Effector memory CD4-positive, alpha-beta T cell (primary cell): ENCODE measurements around the gene KLHL21.
A peak's percentile ranks its signal among the peaks of the same experiment; 100 is the strongest.
"Not testable (repeated sequence)": the region's sequence is repeated elsewhere in the genome, so short reads cannot be mapped to it uniquely, and the experiment has no call there.

ENCODE experiments used
- DNase-seq, 3 donors: peaks; one replicate each; pipeline ENCODE4 v3.0.0-alpha.2; 2020
- H3K27ac ChIP-seq: 2 replicates; pipeline ENCODE4 v1.7.0; 2013; ENCODE audit warnings: mild to moderate bottlenecking, low read length, moderate library complexity; ENCODE audit not compliant: insufficient read depth, poor library complexity, severe bottlenecking
- H3K27me3 ChIP-seq: replicated peaks from 2 replicates; pipeline ENCODE4 v1.7.0; 2013; ENCODE audit warnings: mild to moderate bottlenecking, low read length; ENCODE audit not compliant: insufficient read depth, control insufficient read depth, poor library complexity, severe bottlenecking
- H3K36me3 ChIP-seq: 2 replicates; pipeline ENCODE4 v1.7.0; 2013; ENCODE audit warnings: mild to moderate bottlenecking, low read length, moderate library complexity; ENCODE audit not compliant: control insufficient read depth, insufficient read depth
- H3K4me1 ChIP-seq: 2 replicates; pipeline ENCODE4 v1.7.0; 2013; ENCODE audit warnings: low read length, mild to moderate bottlenecking; ENCODE audit not compliant: control insufficient read depth, insufficient read depth, poor library complexity, severe bottlenecking
- H3K4me3 ChIP-seq: 2 replicates; pipeline ENCODE4 v1.7.0; 2013; ENCODE audit warnings: low read length, low read depth, mild to moderate bottlenecking; ENCODE audit not compliant: insufficient read depth, poor library complexity, severe bottlenecking
- H3K9me3 ChIP-seq: 2 replicates; pipeline ENCODE4 v1.7.0; 2013; ENCODE audit warnings: mild to moderate bottlenecking, low read length, moderate library complexity; ENCODE audit not compliant: control insufficient read depth
- total RNA-seq, 3 donors: gene quantifications; one replicate each; lab custom pipeline; 2026; lab: John Stamatoyannopoulos, UW

The KLHL21 gene, protein sequence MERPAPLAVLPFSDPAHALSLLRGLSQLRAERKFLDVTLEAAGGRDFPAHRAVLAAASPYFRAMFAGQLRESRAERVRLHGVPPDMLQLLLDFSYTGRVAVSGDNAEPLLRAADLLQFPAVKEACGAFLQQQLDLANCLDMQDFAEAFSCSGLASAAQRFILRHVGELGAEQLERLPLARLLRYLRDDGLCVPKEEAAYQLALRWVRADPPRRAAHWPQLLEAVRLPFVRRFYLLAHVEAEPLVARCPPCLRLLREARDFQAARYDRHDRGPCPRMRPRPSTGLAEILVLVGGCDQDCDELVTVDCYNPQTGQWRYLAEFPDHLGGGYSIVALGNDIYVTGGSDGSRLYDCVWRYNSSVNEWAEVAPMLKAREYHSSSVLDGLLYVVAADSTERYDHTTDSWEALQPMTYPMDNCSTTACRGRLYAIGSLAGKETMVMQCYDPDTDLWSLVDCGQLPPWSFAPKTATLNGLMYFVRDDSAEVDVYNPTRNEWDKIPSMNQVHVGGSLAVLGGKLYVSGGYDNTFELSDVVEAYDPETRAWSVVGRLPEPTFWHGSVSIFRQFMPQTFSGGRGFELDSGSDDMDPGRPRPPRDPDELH
- total RNA-seq = 73.3 to 138 (median 83.3) reads per million in 3 donors

DNA sequence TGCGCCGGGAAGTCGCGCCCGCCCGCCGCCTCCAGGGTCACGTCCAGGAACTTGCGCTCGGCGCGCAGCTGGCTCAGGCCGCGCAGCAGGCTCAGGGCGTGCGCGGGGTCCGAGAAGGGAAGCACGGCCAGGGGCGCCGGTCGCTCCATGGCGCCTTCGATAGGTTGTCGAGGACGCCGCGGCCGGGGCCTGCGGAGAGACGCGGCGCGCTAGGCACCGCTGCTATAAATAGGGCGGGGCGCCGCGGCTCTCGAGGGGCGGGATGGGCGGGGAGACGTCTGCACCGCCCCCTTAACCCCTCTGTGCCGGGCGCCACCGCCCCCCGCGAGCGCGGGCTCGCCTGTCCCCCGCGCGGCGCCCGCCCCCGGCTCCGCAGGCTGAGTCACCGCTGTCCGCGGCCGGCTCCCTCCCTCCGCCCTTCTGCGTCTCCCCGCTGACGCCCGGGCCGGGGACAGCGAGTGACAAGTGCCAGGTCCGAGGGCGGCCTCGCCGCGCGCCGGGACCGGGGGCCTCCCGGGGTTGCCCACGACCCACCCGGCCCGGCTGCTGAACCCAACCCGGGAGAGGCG, at the start of gene KLHL21:
KLHL21 (minus strand) TSS at position 201 of the 569 bp plus-strand sequence; CDS start at position 149, 52 bp downstream.
- Histone ChIP-seq H3K27me3 (no peaks in the 10 kb centered on the region), H3K4me1 (peaks cover 32% of the 10 kb centered on the region), H3K9me3 (no peaks in the 10 kb centered on the region), H3K36me3 (peaks cover 12% of the 10 kb centered on the region), H3K27ac (peak within 1 kb of the TSS; percentile 97), H3K4me3 (peak within 1 kb of the TSS; percentile 95)
- DNase-seq = peak; percentile 73 to 79 (median 76)

DNA sequence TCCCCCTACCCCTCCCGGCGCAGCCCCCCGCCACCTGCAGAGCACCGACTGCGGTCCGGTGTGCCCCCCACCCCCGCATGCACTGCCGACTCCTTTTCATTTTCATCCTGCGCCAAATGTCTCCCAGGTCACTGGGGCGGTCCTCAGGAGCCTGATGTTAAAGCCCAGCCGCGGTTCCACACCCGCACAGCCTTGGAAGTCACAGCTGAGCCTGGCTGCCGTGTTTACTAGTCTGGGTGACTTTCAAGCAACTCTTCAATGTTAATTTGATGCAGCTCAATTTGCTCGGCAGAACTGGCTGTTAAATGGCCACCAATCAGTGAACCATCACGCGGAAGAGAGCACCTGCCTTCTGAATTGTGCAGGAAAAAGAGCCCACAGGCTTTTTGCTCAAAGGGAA, 49.2 kb upstream of the KLHL21 start:
- DNase-seq = no peak
- no peak overlapping the region for H3K27ac ChIP-seq
- H3K4me3 ChIP-seq = no peak overlapping the region
- H3K36me3 ChIP-seq = peaks cover 26% of the 10 kb centered on the region
- H3K27me3 ChIP-seq = no peaks in the 10 kb centered on the region
- H3K4me1 ChIP-seq = no peaks in the 10 kb centered on the region
- no peaks in the 10 kb centered on the region for H3K9me3 ChIP-seq

DNA sequence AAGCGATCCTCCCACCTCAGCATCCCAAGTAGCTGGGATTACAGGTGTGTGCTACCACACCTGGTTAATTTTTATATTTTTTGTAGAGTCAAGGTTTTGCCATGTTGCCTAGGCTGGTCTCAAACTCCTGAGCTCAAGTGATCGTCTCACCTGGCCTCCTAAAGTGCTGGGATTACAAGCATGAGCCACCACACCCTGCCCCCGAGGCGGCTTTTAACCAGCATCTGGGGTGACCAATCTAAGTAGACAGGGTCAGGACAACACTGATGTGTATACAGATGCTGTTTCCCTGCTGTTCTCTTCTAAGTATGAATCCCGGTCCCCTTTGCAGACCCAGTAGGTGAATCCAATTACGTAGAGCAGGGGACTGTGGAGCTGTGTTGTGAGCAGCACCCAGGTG, 45.9 kb upstream of the KLHL21 start:
- H3K27me3 ChIP-seq = no peaks in the 10 kb centered on the region
- peaks cover 27% of the 10 kb centered on the region for H3K36me3 ChIP-seq

DNA sequence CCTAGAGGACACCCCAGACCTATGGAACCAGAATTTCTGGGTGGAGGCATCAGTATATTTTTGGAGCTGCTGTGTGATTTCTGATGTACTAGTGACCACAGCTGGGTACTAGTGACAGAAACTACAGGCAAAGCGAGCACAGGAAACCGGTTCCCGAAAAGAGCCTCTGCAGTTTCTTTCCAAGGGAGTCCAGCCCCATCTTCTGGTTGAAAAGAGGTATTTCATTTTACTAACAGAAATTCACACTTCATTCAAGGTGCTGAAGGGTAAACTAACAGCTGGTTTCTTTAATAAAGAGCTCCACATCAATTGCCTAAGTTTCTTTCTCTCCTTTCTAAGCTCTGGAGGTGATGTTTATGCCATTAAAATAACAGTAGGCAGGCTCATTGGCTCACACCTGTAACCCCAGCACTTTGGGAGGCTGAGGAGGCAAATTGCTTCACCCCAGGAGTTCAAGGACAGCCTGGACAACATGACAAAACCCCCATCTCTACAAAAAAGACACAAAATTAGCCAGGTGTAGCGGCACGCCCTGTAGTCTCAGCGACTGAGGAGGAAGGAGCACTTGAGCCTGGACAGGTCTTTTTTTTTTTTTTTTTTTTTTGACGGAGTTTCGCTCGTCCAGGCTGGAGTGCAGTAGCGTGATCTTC, 44.0 kb upstream of the KLHL21 start:
- Histone ChIP-seq H3K4me3 (no peak overlapping the region), H3K27me3 (no peaks in the 10 kb centered on the region), H3K36me3 (peaks cover 9% of the 10 kb centered on the region), H3K27ac (no peak overlapping the region), H3K4me1 (peaks cover 3% of the 10 kb centered on the region), H3K9me3 (no peaks in the 10 kb centered on the region)
- DNase-seq = no peak

More for the DNA sequence above, 45.9 kb upstream of the KLHL21 start:
- no peak for DNase-seq
- Histone ChIP-seq H3K9me3 (no peaks in the 10 kb centered on the region), H3K4me1 (peaks cover 3% of the 10 kb centered on the region), H3K4me3 (no peak overlapping the region), H3K27ac (no peak overlapping the region)

DNA sequence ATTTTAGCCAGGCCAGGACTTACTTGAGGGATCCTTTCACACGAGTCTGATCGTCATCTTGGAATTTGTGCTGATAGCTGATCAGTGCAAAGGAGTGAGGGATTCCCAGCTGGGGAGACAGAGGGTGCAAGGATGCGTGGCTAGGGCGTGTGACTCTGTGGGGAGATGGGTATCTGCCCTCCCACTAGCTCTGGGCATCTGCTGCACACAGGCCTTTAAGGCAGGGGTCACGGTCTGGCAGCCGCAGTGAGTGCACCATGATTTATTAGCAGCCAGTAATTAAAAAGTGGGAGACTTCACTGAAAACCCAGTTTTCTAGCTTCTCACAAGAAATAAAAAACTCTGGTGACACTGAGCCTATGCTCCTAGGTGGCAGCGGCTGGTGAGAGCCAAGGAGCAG, 42.3 kb upstream of the KLHL21 start:
- Histone ChIP-seq H3K27ac (no peak overlapping the region), H3K36me3 (peaks cover 6% of the 10 kb centered on the region)

DNA sequence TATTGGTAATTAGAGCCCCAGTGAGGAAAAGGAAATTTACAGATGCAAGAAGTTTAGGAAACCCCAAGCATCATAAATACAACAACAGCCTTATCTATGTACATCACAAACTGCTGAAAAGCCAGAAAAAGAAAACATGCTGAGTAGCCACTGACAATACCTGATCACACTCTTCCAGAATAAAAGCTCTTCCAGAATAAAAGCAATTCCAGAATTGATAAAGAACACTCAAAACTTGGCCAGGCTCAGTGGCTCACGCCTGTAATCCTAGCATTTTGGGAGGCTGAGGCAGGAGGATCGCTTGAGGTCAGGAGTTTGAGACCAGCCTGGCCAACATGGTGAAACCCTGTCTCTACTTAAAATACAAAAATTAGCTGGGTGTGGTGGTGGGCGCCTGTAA, 38.2 kb upstream of the KLHL21 start:
- H3K27ac ChIP-seq, H3K27me3 ChIP-seq, H3K4me1 ChIP-seq, DNase-seq, H3K9me3 ChIP-seq, H3K4me3 ChIP-seq: not testable (repeated sequence)
- peaks cover 43% of the 10 kb centered on the region for H3K36me3 ChIP-seq

More for the DNA sequence above, 42.3 kb upstream of the KLHL21 start:
- H3K4me3 ChIP-seq = no peak overlapping the region
- no peak for DNase-seq
- H3K9me3 ChIP-seq = no peaks in the 10 kb centered on the region
- peaks cover 3% of the 10 kb centered on the region for H3K4me1 ChIP-seq
- no peaks in the 10 kb centered on the region for H3K27me3 ChIP-seq

DNA sequence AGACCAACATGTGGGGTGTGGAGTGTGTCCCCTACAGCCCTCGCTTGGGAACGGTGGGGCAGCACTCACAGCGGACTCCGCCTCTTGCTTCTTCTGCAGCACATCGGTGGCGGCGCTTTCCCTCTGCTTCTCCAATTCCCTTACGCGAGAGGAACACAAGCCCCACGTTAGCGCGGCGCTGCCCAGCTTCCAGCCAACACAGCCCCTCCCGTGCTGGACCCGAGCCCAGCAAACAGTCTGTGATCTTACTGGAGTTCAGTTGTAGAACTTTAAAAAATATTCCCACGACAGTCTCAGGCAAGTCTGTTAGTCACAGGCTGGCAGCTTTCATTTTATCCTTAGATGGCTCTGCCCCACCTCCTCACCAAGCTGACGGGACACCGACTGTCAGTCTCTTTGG, 35.6 kb upstream of the KLHL21 start:
- H3K4me3 ChIP-seq = no peak overlapping the region
- H3K27ac ChIP-seq = no peak overlapping the region
- H3K9me3 ChIP-seq = no peaks in the 10 kb centered on the region
- H3K36me3 ChIP-seq = peaks cover 59% of the 10 kb centered on the region
- no peaks in the 10 kb centered on the region for H3K4me1 ChIP-seq
- no peaks in the 10 kb centered on the region for H3K27me3 ChIP-seq
- no peak for DNase-seq

DNA sequence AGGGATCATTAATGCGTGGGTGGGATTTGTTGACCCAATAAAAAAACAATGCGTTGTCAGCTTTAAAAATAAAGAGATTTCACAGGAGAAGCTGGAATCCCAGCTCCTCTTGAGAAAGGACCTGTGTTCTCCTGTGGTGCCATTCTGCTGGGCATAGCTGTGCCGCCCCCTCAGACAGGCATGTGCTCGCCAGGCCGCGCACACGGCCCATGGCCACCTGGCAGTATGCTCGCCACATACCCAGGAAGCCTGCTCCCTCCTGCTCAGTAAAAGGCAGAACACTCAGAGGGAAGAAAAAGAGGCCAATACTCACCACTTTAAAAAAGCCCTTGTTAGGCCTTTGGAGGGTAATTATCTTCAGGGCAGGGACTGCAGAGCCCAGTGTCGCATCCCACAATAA, 35.1 kb upstream of the KLHL21 start:
- no peak overlapping the region for H3K4me3 ChIP-seq
- no peak overlapping the region for H3K27ac ChIP-seq
- no peaks in the 10 kb centered on the region for H3K9me3 ChIP-seq
- H3K4me1 ChIP-seq = no peaks in the 10 kb centered on the region
- H3K27me3 ChIP-seq = no peaks in the 10 kb centered on the region
- no peak for DNase-seq
- peaks cover 64% of the 10 kb centered on the region for H3K36me3 ChIP-seq

DNA sequence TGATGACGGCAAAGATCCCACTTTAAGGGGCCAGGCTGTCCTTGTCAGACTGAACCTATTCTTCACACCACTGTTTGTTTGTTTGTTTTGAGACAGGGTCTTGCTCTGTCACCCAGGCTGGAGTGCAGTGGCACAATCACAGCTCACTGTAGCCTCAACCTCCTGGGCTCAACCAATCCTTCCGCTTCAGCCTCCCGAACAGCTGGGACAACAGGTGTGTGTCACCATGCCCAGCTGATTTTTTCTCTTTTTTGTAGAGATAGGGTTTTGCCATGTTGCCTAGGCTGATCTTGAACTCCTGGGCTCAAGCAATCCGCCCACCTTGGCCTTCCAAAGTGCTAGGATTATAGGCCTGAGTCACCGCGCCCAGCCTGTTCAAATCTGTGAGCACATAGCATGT, 34.1 kb upstream of the KLHL21 start:
- H3K4me1 ChIP-seq, DNase-seq, H3K4me3 ChIP-seq, H3K9me3 ChIP-seq, H3K27ac ChIP-seq, H3K27me3 ChIP-seq: not testable (repeated sequence)
- H3K36me3 ChIP-seq = peaks cover 70% of the 10 kb centered on the region
